HepG2 (cell line): ENCODE data around the gene NOXA1. TPM values are rescaled to one million over a fixed set of nuclear protein-coding genes. Genes with fewer than 3 reads are reported as not detected.

Experiments
- ARNT ChIP-seq: fragments of 450-650 bp; IDR thresholded peaks from 2 replicates; pipeline ENCODE4 v1.6.1; 2017
- ATRX ChIP-seq: sonication (generic); formaldehyde crosslinking; IDR thresholded peaks from 2 replicates; pipeline ENCODE4 v1.4.0; 2020; ENCODE audit warnings: missing genetic modification reagents, borderline replicate concordance
- DNMT1 ChIP-seq: sonication (generic); formaldehyde crosslinking; IDR thresholded peaks from 2 replicates; pipeline ENCODE4 v1.5.1; 2020; ENCODE audit warnings: mild to moderate bottlenecking, missing genetic modification reagents
- EEA1 ChIP-seq: sonication (generic); formaldehyde crosslinking; IDR thresholded peaks from 2 replicates; pipeline ENCODE4 v1.5.1; 2020; ENCODE audit warnings: mild to moderate bottlenecking, missing genetic modification reagents, borderline replicate concordance
- FOSL2 ChIP-seq: sonication (generic); formaldehyde crosslinking; IDR thresholded peaks from 2 replicates; pipeline ENCODE4 v1.4.0; 2020; ENCODE audit warnings: missing genetic modification reagents
- GABPA ChIP-seq, 2 experiments: IDR thresholded peaks; 2 replicates each; pipeline ENCODE4 v1.6.1; 2011 to 2016; ENCODE audit warnings: low read depth in 2 of 2, low read length in 1 of 2, missing biosample characterization in 1 of 2, missing genetic modification characterization in 1 of 2
- GTF2F1 ChIP-seq: fragments of 150-350 bp; IDR thresholded peaks from 2 replicates; pipeline ENCODE4 v1.6.1; 2014; ENCODE audit warnings: low read length
- HNF1A ChIP-seq, 2 experiments: sonication (generic) in 1 of 2; formaldehyde crosslinking in 1 of 2; IDR thresholded peaks; 2 replicates each; pipeline versions ENCODE4 v1.4.0 to v1.6.1; 2016 to 2020; ENCODE audit warnings: borderline replicate concordance in 1 of 2, low read depth in 1 of 2, mild to moderate bottlenecking in 1 of 2, missing genetic modification reagents in 1 of 2
- HOXA5 ChIP-seq: sonication (generic); formaldehyde crosslinking; IDR thresholded peaks from 2 replicates; pipeline ENCODE4 v1.4.0; 2020; ENCODE audit warnings: missing genetic modification reagents
- ISX ChIP-seq: sonication (generic); formaldehyde crosslinking; conservative IDR thresholded peaks from 2 replicates; pipeline ENCODE4 v1.5.0; 2020; ENCODE audit warnings: missing genetic modification reagents
- KDM5B ChIP-seq: sonication (generic); formaldehyde crosslinking; IDR thresholded peaks from 2 replicates; pipeline ENCODE4 v1.4.0; 2020; ENCODE audit warnings: missing genetic modification reagents, mild to moderate bottlenecking, borderline replicate concordance
- KLF13 ChIP-seq: sonication (generic); formaldehyde crosslinking; IDR thresholded peaks from 2 replicates; pipeline ENCODE4 v1.4.0; 2020; ENCODE audit warnings: mild to moderate bottlenecking, missing genetic modification reagents
- MXI1 ChIP-seq: IDR thresholded peaks from 3 replicates; pipeline ENCODE4 v1.6.1; 2012; ENCODE audit warnings: low read depth, low read length, inconsistent platforms, borderline replicate concordance
- NFRKB ChIP-seq: fragments of 450-650 bp; IDR thresholded peaks from 2 replicates; pipeline ENCODE4 v1.6.1; 2017
- SALL2 ChIP-seq: sonication (generic); formaldehyde crosslinking; IDR thresholded peaks from 2 replicates; pipeline ENCODE4 v1.8.1; 2023; ENCODE audit warnings: mild to moderate bottlenecking, missing genetic modification reagents, inconsistent platforms
- SAP130 ChIP-seq: IDR thresholded peaks from 2 replicates; pipeline ENCODE4 v1.6.1; 2016; ENCODE audit warnings: low read depth
- TCF7 ChIP-seq: sonication (generic); IDR thresholded peaks from 2 replicates; pipeline ENCODE4 v1.6.1; 2016; ENCODE audit warnings: antibody characterized with exemption, low read depth
- ZFP1 ChIP-seq: IDR thresholded peaks from 2 replicates; pipeline ENCODE4 v1.6.1; 2016
- ZFP41 ChIP-seq: sonication (generic); formaldehyde crosslinking; IDR thresholded peaks from 2 replicates; pipeline ENCODE4 v1.4.0; 2020; ENCODE audit warnings: mild to moderate bottlenecking, missing genetic modification reagents, borderline replicate concordance
- ZNF260 ChIP-seq: sonication (generic); formaldehyde crosslinking; IDR thresholded peaks from 2 replicates; pipeline ENCODE4 v1.4.0; 2020; ENCODE audit warnings: missing genetic modification reagents, low read depth, mild to moderate bottlenecking, borderline replicate concordance
- ZNF34 ChIP-seq: sonication (generic); formaldehyde crosslinking; IDR thresholded peaks from 2 replicates; pipeline ENCODE4 v1.4.0; 2020; ENCODE audit warnings: mild to moderate bottlenecking, missing genetic modification reagents, borderline replicate concordance
- ZNF382 ChIP-seq: sonication (generic); formaldehyde crosslinking; IDR thresholded peaks from 2 replicates; pipeline ENCODE4 v1.5.0; 2020; ENCODE audit warnings: missing genetic modification reagents, mild to moderate bottlenecking, borderline replicate concordance
- ZNF598 ChIP-seq: sonication (generic); formaldehyde crosslinking; IDR thresholded peaks from 2 replicates; pipeline ENCODE4 v1.5.1; 2020; ENCODE audit warnings: mild to moderate bottlenecking, missing genetic modification reagents, borderline replicate concordance
- ZNF747 ChIP-seq: sonication (generic); formaldehyde crosslinking; IDR thresholded peaks from 2 replicates; pipeline ENCODE4 v1.8.1; 2023; ENCODE audit warnings: missing genetic modification reagents, mild to moderate bottlenecking, borderline replicate concordance
- ZNF83 ChIP-seq: sonication (generic); formaldehyde crosslinking; IDR thresholded peaks from 2 replicates; pipeline ENCODE4 v1.4.0; 2020; ENCODE audit warnings: missing genetic modification reagents, mild to moderate bottlenecking, borderline replicate concordance
- ZSCAN20 ChIP-seq: sonication (generic); formaldehyde crosslinking; IDR thresholded peaks from 2 replicates; pipeline ENCODE4 v1.4.0; 2020; ENCODE audit warnings: missing genetic modification reagents, mild to moderate bottlenecking, borderline replicate concordance
- polyA plus RNA-seq, 8 experiments: library from polyadenylated mRNA; depleted of rRNA in 3 of 8; stranded (reverse) in 7 of 8; unstranded in 1 of 8; fragments of >200 nt; fragmentation: Illumina TruSeq in 4 of 8; extraction: Trizol in 4 of 8; gene quantifications; 2 replicates each; pipeline versions ENCODE4 v1.2.1 to v1.2.3, GENCODE V29; 2011 to 2016; ENCODE audit warnings: low read depth in 4 of 8, missing spikeins in 1 of 8, mixed read lengths in 1 of 8; ENCODE audit not compliant: insufficient read depth in 1 of 8
- total RNA-seq, 5 experiments: library from RNA; depleted of rRNA; stranded (reverse); fragments of >200 nt; fragmentation: Illumina TruSeq; extraction: Trizol; gene quantifications; 2 replicates each; pipeline ENCODE4 v1.2.3, GENCODE V29; 2016; ENCODE audit warnings: low read depth in 1 of 5
- TF ChIP-seq, protein P1 (sequence below): sonication (generic); formaldehyde crosslinking; IDR thresholded peaks from 2 replicates; pipeline ENCODE4 v1.4.0; 2020; ENCODE audit warnings: missing genetic modification reagents

The NOXA1 gene
- total and polyA plus RNA-seq, 2 of the 13 experiments (the other 11 are each of a cell fraction or from before 2014, with no cell fraction given) = 0.78 to 1.2 TPM

DNA sequence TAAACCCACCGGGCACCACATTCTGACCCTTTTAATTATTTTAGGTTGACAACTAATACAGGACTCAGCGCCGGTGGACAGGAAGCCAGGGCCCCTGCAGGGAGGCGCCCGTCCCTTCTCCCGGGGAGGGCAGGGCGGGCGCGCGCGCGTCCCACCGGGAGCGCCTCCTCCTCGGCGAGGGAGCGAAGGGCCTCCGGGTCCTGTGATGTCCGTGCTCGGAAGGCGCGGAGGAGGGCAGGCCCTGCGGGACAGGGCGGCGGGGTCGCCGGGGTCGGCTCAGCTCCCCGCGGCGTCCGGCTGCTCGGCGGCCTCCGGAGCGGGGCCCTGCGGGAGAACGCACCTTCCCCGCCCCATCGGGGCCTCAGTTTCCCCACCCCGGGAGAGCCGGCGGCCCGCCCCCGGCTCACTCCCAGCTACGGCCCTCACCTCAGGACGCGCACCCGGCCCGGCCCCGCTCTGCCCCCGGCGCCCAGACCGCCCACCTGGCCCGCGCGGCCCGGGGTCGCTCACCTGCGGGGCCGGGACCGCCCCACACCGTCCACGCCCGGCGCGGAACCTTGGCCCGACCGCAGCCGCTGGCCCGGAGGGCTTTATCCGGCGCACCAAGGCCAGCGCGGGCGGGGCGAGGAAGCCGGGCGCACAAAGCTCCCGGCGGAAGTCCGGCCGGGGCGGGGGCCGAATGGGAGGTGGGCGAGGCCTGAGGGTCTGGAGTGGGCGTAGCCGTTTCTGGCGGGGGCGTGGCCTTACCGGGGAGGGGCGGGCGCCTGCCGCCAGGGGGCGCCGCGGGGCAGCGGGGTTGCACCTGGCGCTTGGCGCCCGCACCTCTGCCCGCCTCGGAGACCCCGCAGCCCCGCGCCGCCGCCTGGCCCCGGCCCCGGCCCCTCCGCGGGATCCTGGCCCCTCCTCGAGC is at the start of gene NOXA1, which contains the start of gene EXD3 (continued):
- TF ChIP-seq ZNF598 (CRISPR knock-in tag) (no peak), SALL2 (CRISPR knock-in tag) (peak; percentile 91), ZNF747 (CRISPR knock-in tag) (no peak), GTF2F1 (no peak), EEA1 (no peak), HOXA5 (peak; percentile 83), KDM5B (CRISPR knock-in tag) (peak; percentile 32; the same call in 1 of the 2 replicates), ZFP1 (CRISPR knock-in tag) (0 out of 2 replicates have a peak, but pooled peaks have one; percentile 27), ARNT (no peak), ZNF34 (CRISPR knock-in tag) (no peak), NFRKB (no peak), ZNF83 (CRISPR knock-in tag) (no peak), GABPA (IDR thresholded peaks at IDR 0.05; ENCODE audit: low read depth, low read length) (no peak), GABPA (CRISPR knock-in tag; IDR thresholded peaks at IDR 0.05; ENCODE audit: low read depth) (peak; percentile 90), SAP130 (CRISPR knock-in tag) (peak; percentile 77), ISX (0 out of 2 replicates have a peak, but pooled peaks have one; percentile 14), FOSL2 (CRISPR knock-in tag) (peak; percentile 48; the same call in 1 of the 2 replicates), ZNF382 (CRISPR knock-in tag) (no peak), ATRX (CRISPR knock-in tag) (no peak), ZNF260 (no peak), DNMT1 (CRISPR knock-in tag) (no peak), HNF1A (IDR thresholded peaks at IDR 0.05; ENCODE audit: low read depth) (no peak), HNF1A (CRISPR knock-in tag; IDR thresholded peaks at IDR 0.05; ENCODE audit: borderline replicate concordance) (no peak; the same call in 1 of the 2 replicates), ZFP41 (CRISPR knock-in tag) (no peak), TCF7 (no peak), KLF13 (CRISPR knock-in tag) (no peak), MXI1 (peak; percentile 89; the same call in 1 of the 3 replicates), ZSCAN20 (no peak; the same call in 1 of the 2 replicates)
- TF ChIP-seq, protein P1, sequence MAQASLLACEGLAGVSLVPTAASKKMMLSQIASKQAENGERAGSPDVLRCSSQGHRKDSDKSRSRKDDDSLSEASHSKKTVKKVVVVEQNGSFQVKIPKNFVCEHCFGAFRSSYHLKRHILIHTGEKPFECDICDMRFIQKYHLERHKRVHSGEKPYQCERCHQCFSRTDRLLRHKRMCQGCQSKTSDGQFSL (CRISPR knock-in tag) = 0 out of 2 replicates have a peak, but pooled peaks have one; percentile 21
